ENCODE results near the gene KDM2B.

- TF ChIP-seq, protein P1, sequence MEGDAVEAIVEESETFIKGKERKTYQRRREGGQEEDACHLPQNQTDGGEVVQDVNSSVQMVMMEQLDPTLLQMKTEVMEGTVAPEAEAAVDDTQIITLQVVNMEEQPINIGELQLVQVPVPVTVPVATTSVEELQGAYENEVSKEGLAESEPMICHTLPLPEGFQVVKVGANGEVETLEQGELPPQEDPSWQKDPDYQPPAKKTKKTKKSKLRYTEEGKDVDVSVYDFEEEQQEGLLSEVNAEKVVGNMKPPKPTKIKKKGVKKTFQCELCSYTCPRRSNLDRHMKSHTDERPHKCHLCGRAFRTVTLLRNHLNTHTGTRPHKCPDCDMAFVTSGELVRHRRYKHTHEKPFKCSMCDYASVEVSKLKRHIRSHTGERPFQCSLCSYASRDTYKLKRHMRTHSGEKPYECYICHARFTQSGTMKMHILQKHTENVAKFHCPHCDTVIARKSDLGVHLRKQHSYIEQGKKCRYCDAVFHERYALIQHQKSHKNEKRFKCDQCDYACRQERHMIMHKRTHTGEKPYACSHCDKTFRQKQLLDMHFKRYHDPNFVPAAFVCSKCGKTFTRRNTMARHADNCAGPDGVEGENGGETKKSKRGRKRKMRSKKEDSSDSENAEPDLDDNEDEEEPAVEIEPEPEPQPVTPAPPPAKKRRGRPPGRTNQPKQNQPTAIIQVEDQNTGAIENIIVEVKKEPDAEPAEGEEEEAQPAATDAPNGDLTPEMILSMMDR (IDR thresholded peaks at IDR 0.05): no peak
- no peak for TF ChIP-seq POLR2A (IDR thresholded peaks at IDR 0.05; ENCODE audit: low read depth)
Observed at GRCh38 chr12:121509339-121509738, 71.5 kb downstream of the KDM2B start.

All from esophagus muscularis mucosa (tissue), 3 donors.